ENCODE results near the gene GPC5.
"Not testable (repeated sequence)": the region's sequence is repeated elsewhere in the genome, so short reads cannot be mapped to it uniquely, and the experiment has no call there.

GPC5 gene

GRCh38 chr13:92894447-92894846, 1496.0 kb downstream of the GPC5 start:
- no peaks in the 10 kb centered on the region for H4K20me1 ChIP-seq (ENCODE audit: low read depth, low read length)
- no peak overlapping the region for H3K4me2 ChIP-seq (ENCODE audit: low read depth, low read length, poor library complexity, severe bottlenecking)
- H3K4me3 ChIP-seq (ENCODE audit: insufficient read depth, low read length, poor library complexity, severe bottlenecking) = no peak overlapping the region
- H3K36me3 ChIP-seq (ENCODE audit: low read length) = no peaks in the 10 kb centered on the region
- H3K9ac ChIP-seq (ENCODE audit: low read length) = no peak overlapping the region
- no peaks in the 10 kb centered on the region for H3K9me3 ChIP-seq (ENCODE audit: insufficient read depth, low read length)
- no peak overlapping the region for H2AFZ ChIP-seq (ENCODE audit: low read depth, low read length, severe bottlenecking)
- no peaks in the 10 kb centered on the region for H3F3A ChIP-seq (ENCODE audit: insufficient read depth)
- no peaks in the 10 kb centered on the region for H3K27me3 ChIP-seq (ENCODE audit: low read length)
- H3K79me2 ChIP-seq (ENCODE audit: insufficient read depth, low read length) = no peaks in the 10 kb centered on the region
- no peak for TF ChIP-seq EZH2phosphoT487 (conservative IDR thresholded peaks at IDR 0.05; ENCODE audit: low read length)
- TF ChIP-seq CTCF (IDR thresholded peaks at IDR 0.05; ENCODE audit: insufficient read depth, low read length, poor library complexity, severe bottlenecking) = no peak
- no peak overlapping the region for H3K27ac ChIP-seq (ENCODE audit: low read depth, low read length)
- no peaks in the 10 kb centered on the region for H3K9me2 ChIP-seq (replicated peaks; ENCODE audit: insufficient read depth, low read length)

GRCh38 chr13:92896842-92897241, 1498.4 kb downstream of the GPC5 start:
- Histone ChIP-seq H3K36me3 (ENCODE audit: low read length) (no peaks in the 10 kb centered on the region), H3K9me2 (replicated peaks; ENCODE audit: insufficient read depth, low read length) (no peaks in the 10 kb centered on the region), H3K79me2 (ENCODE audit: insufficient read depth, low read length) (no peaks in the 10 kb centered on the region), H3K9me3 (ENCODE audit: insufficient read depth, low read length) (no peaks in the 10 kb centered on the region), H3K4me3 (ENCODE audit: insufficient read depth, low read length, poor library complexity, severe bottlenecking) (no peak overlapping the region), H3K4me2 (ENCODE audit: low read depth, low read length, poor library complexity, severe bottlenecking) (no peak overlapping the region), H2AFZ (ENCODE audit: low read depth, low read length, severe bottlenecking) (no peak overlapping the region), H3K9ac (ENCODE audit: low read length) (no peak overlapping the region), H3K27ac (ENCODE audit: low read depth, low read length) (no peak overlapping the region), H3F3A (ENCODE audit: insufficient read depth) (no peaks in the 10 kb centered on the region), H4K20me1 (ENCODE audit: low read depth, low read length) (no peaks in the 10 kb centered on the region), H3K27me3 (ENCODE audit: low read length) (no peaks in the 10 kb centered on the region)
- TF ChIP-seq CTCF (IDR thresholded peaks at IDR 0.05; ENCODE audit: insufficient read depth, low read length, poor library complexity, severe bottlenecking) = no peak
- TF ChIP-seq EZH2phosphoT487 (conservative IDR thresholded peaks at IDR 0.05; ENCODE audit: low read length) = no peak

- not testable (repeated sequence) for H3K9me3 ChIP-seq (ENCODE audit: insufficient read depth, low read length)
Measured at GRCh38 chr13:92898946-92899345, 1500.5 kb downstream of the GPC5 start.

GRCh38 chr13:92900446-92900845, 1502.0 kb downstream of the GPC5 start:
- Histone ChIP-seq H2AFZ (ENCODE audit: low read depth, low read length, severe bottlenecking) (no peak overlapping the region), H4K20me1 (ENCODE audit: low read depth, low read length) (no peaks in the 10 kb centered on the region), H3K9me2 (replicated peaks; ENCODE audit: insufficient read depth, low read length) (no peaks in the 10 kb centered on the region), H3K9ac (ENCODE audit: low read length) (no peak overlapping the region), H3K9me3 (ENCODE audit: insufficient read depth, low read length) (no peaks in the 10 kb centered on the region), H3K27ac (ENCODE audit: low read depth, low read length) (no peak overlapping the region), H3K27me3 (ENCODE audit: low read length) (no peaks in the 10 kb centered on the region), H3F3A (ENCODE audit: insufficient read depth) (no peaks in the 10 kb centered on the region), H3K4me2 (ENCODE audit: low read depth, low read length, poor library complexity, severe bottlenecking) (no peak overlapping the region), H3K4me3 (ENCODE audit: insufficient read depth, low read length, poor library complexity, severe bottlenecking) (no peak overlapping the region), H3K36me3 (ENCODE audit: low read length) (no peaks in the 10 kb centered on the region), H3K79me2 (ENCODE audit: insufficient read depth, low read length) (no peaks in the 10 kb centered on the region)
- TF ChIP-seq CTCF (IDR thresholded peaks at IDR 0.05; ENCODE audit: insufficient read depth, low read length, poor library complexity, severe bottlenecking) = no peak
- no peak for TF ChIP-seq EZH2phosphoT487 (conservative IDR thresholded peaks at IDR 0.05; ENCODE audit: low read length)

More at GRCh38 chr13:92898946-92899345, 1500.5 kb downstream of the GPC5 start:
- not testable (repeated sequence) for H3K9ac ChIP-seq (ENCODE audit: low read length); H3K4me3 ChIP-seq (ENCODE audit: insufficient read depth, low read length, poor library complexity, severe bottlenecking); H3K36me3 ChIP-seq (ENCODE audit: low read length); H3K79me2 ChIP-seq (ENCODE audit: insufficient read depth, low read length); H3K27ac ChIP-seq (ENCODE audit: low read depth, low read length); H3F3A ChIP-seq (ENCODE audit: insufficient read depth); H2AFZ ChIP-seq (ENCODE audit: low read depth, low read length, severe bottlenecking); H3K27me3 ChIP-seq (ENCODE audit: low read length); H3K9me2 ChIP-seq (replicated peaks; ENCODE audit: insufficient read depth, low read length); H3K4me2 ChIP-seq (ENCODE audit: low read depth, low read length, poor library complexity, severe bottlenecking); H4K20me1 ChIP-seq (ENCODE audit: low read depth, low read length)

Measured in SU-DHL-6 (cell line).